HL-60 (cell line): ENCODE data around the gene FASTK.

ENCODE experiments used
- DNase-seq, 2 experiments: peaks; one replicate each; pipeline ENCODE4 v3.0.0-alpha.2; 2010 to 2020; ENCODE audit warnings: low read depth in 1 of 2, low spot score in 1 of 2
- H3K27ac ChIP-seq: fragments of 250-450 bp; sonication (Bioruptor Pico); replicated peaks from 2 replicates; pipeline ENCODE4 v1.5.1; 2020; ENCODE audit warnings: mild to moderate bottlenecking, moderate library complexity
- H3K27me3 ChIP-seq: fragments of 250-450 bp; sonication (Bioruptor Pico); 2 replicates; pipeline ENCODE4 v1.5.1; 2021; ENCODE audit warnings: mild to moderate bottlenecking, moderate library complexity; ENCODE audit not compliant: insufficient read depth, poor library complexity, severe bottlenecking
- H3K4me3 ChIP-seq: replicated peaks from 2 replicates; pipeline ENCODE4 v1.5.1; 2011; ENCODE audit warnings: mild to moderate bottlenecking, control low read depth, low read length; ENCODE audit not compliant: insufficient read depth
- CTCF ChIP-seq: IDR thresholded peaks from one replicate; pipeline ENCODE4 v1.5.1; 2011; ENCODE audit warnings: low read length, control low read depth, inconsistent platforms; ENCODE audit not compliant: insufficient read depth
- GABPA ChIP-seq: IDR thresholded peaks from 2 replicates; pipeline ENCODE4 v1.6.1; 2012; ENCODE audit warnings: low read depth
- POLR2AphosphoS5 ChIP-seq: IDR thresholded peaks from 2 replicates; pipeline ENCODE4 v1.6.1; 2012; ENCODE audit warnings: low read depth
- REST ChIP-seq: IDR thresholded peaks from 2 replicates; pipeline ENCODE4 v1.6.1; 2012; ENCODE audit warnings: low read depth; ENCODE audit not compliant: insufficient replicate concordance
- SPI1 ChIP-seq: IDR thresholded peaks from 2 replicates; pipeline ENCODE4 v1.6.1; 2012; ENCODE audit warnings: low read depth, mild to moderate bottlenecking, borderline replicate concordance

The FASTK gene

DNA sequence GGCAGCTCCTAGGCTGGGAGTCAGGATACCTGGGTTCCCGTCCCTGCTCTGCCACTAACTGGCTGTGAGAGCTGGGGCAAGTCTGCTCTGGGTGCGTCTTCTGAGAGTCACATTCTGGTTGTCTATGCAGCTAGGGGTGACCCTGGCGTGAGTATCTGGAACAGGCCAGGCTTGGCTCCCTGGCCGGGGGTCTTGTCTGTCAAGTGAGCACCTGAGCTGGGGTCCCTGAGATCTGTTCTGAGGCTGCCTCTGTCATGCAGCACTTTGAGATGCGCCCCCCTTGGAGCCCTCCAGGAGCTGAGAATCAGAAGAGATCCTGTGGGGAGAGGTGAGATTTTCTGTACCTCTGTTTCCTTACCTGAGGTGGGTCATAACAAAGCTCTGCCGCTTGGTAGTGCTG is 13.1 kb upstream of the FASTK start:
- TF ChIP-seq SPI1: no peak
- no peak for TF ChIP-seq CTCF
- TF ChIP-seq GABPA: no peak
- TF ChIP-seq REST: no peak
- TF ChIP-seq POLR2AphosphoS5: no peak
- Histone ChIP-seq H3K27ac (no peak overlapping the region), H3K4me3 (no peak overlapping the region), H3K27me3 (no peaks in the 10 kb centered on the region)
- DNase-seq: no peak

GRCh38 chr7:151091988-151092387 is 11.4 kb upstream of the FASTK start:
- Histone ChIP-seq H3K27me3 (no peaks in the 10 kb centered on the region), H3K4me3 (no peak overlapping the region), H3K27ac (no peak overlapping the region)
- DNase-seq: no peak
- TF ChIP-seq SPI1: no peak

DNA sequence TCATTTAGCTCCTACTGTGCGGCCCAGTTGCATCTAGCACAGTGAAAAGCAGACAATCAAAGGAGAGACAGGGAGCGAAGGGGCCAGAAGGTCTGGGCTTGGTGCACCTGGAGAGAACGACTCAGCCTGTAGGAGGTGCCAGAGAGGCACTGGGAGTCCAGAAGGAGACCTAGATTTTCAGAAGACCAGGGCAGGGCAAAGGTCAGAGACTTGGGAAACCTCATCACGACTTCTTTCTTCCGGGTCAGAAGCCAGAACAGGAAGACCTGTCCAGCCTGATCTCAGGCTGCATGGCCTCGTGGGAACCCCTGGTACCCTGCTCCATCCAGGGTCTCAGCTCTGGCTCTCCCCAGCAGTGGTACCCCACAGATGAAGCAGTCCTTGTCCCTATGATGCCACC is 10.8 kb upstream of the FASTK start:
- TF ChIP-seq CTCF (peak; percentile 46), SPI1 (no peak), GABPA (no peak), POLR2AphosphoS5 (no peak), REST (no peak)
- DNase-seq: peak in 1 of 2 experiments; percentile 39
- Histone ChIP-seq H3K4me3 (no peak overlapping the region), H3K27ac (no peak overlapping the region), H3K27me3 (no peaks in the 10 kb centered on the region)

- no peak for TF ChIP-seq CTCF
- TF ChIP-seq SPI1: no peak
- TF ChIP-seq POLR2AphosphoS5: no peak
- TF ChIP-seq REST: no peak
- TF ChIP-seq GABPA: no peak
- Histone ChIP-seq H3K27me3 (no peaks in the 10 kb centered on the region), H3K4me3 (no peak overlapping the region), H3K27ac (no peak overlapping the region)
- DNase-seq: no peak
Observed at GRCh38 chr7:151091003-151091402, 10.4 kb upstream of the FASTK start.
